Measurements from ENCODE around the gene ARMC9.
"Not testable (repeated sequence)": the region's sequence is repeated elsewhere in the genome, so short reads cannot be mapped to it uniquely, and the experiment has no call there.

Gene ARMC9

DNA sequence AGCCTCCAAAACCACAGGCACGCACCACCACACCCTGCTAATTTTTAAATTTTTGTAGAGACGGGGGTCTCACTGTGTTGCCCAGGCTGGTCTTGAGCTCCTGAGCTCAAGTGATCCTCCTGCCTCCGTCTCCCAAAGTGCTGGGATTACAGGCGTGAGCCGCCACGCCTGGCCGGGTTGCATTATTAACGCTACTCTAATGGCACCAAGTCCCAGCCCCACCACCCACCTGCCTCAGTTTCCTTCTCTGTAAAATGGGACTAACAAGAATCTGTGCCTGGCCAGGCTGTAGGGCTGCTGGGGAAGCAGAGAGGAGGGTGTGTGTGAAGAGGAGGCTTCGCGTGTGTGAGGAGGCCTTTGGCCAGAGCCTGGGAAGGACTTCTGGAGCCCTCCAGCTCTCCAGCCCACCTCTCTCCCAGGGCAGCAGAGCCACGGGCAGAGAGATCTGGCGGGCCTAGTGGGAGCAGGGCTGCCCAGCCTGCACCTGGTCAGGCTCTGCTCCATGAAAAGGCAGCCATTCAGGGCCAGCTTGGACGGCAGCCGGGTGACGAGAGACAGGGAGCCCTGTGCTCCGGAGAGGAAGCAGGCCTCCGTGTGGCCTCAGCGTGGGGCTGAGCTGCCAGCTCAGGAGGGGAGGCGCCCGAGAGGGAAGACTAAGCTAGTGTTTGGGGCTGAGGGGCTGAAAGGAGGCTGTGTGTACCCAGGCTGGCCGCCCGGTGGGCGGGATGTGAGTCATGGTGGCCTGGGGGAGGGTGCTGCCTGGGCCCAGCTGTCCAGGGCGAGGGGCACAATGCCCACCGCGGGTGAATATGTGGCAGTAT is 189.7 kb downstream of the ARMC9 start:
- no peak for DNase-seq

DNA sequence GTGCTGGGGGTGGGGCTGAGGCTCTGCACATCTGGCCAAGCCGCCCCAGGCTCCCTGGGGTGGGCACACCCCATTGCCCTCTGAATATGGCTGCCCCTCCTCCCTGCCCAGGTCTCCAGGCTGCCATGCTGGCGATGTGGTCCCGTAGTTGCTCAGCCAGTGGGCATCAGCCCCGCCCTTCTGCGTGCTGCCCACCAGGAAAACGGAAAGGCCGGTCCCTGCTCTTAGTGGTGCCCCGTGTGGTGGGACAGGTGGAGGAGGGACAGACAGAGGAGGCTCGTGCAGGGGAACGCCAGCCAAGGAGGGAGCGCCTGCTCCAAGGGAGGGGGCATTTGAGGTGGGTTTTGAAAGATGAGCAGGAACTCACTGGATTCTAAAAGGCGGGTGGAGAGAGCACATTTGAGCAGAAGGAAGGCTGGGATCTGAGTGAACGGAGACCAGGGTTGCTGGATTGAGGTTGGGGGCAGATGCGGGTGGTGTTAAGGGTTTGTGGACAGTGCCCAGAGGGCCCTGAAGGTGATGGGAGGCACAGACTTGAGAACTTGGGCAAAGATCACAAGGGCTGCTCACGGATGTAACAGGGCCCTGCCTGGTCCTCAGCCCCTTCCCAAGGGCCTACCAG is 190.4 kb downstream of the ARMC9 start:
- no peak for DNase-seq

DNA sequence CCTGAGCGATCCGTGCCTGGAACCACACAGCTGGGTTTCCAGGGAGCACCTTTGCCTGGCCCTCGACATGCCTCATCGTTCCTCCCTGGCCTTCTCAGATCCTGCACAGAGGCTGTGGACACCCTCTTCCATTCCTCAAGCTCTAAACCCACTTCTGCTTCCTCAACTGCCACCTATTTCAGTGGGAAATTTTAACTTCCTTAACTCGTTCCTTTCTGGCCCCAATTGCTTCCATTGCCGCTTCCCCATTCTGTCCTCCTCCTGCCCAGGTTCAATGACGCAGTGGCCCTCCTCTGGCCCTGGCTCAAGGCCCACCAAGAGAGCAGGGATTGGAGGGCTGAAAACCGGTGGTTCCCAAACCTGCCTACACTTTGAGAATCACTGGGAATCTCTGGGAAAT is 192.2 kb downstream of the ARMC9 start:
- no peak for DNase-seq

DNA sequence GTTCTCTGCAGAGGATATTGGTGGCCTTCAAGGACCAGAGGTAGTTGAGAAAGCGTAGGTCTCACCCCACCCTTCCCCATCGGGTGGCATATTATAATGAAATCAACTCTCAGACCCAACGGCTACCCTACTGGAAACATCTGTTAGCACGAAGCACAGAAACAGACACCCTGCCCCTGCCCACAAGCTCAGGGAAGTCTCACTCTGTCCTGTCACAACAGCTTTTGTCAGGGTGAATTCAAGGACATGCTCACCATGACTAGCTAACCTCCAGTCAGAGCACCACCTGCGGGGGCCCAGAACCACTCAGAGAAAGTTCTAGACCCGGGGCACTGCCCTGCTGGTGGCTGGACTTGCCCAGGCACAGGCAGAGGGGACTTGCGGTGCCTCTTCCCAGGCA is 193.6 kb downstream of the ARMC9 start:
- no peak for DNase-seq

DNA sequence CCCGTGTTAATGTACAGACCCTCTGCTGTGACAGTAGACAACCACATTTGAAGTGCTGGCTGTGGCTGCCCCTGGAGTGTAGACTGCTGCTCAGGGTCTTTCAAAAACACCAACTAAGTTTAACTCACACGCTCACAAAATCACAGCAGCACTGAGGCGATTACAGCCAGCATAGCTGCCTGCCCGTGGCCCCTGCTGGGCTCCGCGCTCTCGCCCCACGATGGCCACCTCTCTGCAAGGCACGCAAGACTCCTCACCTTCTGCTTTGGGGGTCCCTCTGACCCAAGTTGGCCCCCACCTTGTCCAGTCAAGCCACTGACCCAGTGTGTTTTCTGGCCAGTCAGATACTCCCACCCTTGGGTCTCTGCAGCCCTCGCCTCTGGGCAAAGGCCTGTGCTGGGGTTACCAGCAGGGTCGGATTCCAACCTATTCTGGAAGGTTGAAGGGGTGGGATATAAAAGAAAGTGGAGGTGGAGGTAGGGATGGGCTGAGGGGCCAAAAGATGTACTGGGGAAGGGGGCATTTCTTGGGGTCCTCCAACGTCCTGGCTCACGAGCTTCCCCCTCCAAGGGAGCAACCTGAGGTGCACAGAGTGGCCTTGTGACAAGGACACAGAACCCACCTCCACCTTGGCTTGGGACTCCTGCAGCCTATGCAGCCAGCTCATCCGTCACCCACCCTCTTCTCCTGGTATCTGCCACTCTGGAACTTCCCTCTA is 194.2 kb downstream of the ARMC9 start:
- no peak for DNase-seq

DNA sequence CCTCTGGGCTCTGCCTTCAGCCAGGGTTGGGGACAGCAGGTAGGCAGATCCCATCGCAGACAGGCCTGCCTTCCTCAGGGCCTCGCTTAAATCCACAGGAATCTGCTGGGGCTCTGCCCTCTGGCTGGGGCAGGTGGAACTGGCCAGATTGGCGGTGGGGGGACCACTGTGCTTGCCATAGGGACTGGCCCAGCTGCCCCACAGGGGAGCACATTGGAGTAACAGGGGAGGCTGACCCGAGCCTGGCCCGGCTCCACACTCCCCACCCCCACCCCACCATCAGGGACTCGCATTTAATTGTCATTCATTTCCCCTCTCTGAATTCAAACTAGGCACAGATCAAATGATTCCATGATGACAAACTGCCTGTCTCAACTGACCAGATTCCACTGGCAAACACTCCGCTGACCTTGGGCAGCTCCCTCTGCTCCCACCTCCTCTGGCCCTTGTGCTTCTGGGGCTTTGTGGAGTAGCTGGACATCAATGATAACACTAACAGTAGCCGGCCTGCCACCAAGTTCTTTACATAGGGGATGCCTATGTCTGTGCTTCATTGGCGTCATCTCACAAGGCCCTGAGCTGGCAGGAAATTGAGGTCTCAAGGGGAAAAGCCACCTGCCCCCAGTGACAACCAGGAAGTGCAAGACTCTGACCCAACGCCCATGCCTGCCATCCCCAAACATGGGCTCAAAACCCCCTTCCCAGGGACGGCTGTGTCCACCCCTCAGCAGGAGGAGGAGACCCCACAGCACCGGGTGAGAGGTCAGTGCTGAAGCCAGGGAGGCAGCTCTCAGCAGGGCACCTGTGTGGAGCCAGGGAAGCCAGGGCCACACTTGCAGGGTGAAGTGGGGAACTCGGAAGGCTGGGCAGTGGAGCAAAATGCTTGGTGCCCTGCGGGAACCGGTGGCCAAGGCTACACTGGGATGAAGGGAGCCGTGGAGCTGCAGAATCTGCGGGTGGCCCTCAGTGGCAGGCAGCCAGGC is 195.0 kb downstream of the ARMC9 start:
- no peak for DNase-seq

DNA sequence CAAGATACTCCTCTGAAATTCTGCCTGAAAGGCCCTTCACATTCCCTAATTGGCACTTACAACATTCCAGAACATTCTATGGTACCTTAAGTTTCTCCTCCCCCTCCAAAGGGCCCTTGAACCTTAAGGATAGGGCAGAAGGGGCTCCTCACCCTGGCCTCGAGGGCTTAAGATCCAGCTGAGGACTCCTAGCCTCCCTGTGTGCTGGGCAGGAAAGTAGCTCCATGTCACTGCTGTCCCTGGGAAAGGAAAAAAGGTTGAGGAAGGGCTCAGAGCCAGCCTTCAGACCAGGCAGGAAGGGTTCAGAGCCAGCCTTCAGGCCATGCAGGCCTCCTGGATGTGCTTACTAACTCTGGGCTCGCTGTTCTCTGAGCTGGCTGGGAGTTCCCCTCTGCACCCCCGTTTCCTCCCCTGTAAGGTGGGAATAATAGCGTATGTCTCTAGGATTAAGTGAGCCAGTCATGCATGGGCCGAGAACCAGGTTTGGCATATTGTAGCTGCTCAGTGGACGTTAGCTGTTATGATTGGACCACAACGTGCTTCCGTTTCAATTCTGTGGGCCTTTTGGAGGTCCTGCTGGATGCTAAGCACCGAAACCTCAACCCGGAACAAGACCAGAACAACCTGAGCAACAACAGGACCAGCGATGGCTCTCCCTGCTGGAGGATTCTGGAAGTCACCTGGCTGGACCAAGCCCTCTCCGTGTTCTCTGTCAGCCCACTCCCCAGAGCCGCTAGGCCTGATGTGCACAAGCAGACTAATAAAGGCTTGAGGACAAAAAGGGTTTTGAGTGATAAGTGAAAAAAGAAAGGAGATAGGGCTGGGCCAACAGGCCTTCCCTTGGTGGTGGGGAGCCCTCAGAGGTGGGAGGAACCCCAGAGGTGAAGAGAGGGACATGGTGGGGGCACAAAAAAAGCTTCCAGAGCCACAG is 196.0 kb downstream of the ARMC9 start:
- DNase-seq, result no peak

DNA sequence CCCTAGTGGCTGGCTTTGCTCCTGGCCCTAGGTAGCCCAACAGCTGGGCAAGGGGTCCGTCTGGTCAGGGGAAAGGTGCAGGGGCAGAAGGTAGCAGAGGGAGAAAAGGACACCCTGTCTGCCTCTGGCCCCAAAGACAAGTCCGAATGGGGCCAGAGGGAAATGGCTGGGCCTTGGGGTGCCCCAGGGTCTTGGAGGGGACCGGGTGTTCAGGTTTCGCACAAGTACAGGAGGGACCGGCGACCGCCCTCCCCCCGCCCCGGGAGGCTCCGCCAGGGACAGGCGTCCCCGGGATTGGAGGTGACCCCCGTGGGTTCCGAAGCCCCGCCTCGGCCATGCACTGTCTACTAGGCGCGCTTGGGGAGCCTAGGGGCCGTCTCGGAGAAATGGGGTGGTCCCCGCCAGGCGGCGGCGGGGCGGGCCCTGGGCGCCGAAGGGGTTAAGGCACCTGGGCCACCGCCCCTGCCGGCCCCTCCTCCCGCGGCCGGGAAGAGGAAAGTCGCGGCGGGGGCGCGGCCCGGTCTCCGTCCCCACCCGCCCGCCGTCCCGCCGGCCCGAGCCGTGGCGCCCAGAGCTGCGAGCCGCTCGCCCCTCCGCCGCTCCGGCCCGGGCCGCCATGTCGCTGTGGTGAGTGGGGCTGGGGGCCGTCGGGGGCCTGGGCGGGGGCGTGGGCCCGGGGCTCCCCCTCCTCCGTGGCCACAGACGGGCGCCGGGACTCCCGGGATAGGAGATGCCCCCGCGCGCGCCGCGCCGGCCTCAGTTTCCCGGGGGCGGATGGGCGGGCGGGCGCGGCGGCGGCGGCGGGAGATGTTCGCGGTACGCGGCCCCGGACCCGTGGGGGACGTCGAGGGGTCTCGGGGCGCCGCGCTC is 197.0 kb downstream of the ARMC9 start, which contains the start of gene B3GNT7:
Gene B3GNT7, plus strand, starts transcription at position 523 of the 870 bp plus-strand sequence. Its CDS starts 94 bp downstream, at position 617.
- no peak for DNase-seq

DNA sequence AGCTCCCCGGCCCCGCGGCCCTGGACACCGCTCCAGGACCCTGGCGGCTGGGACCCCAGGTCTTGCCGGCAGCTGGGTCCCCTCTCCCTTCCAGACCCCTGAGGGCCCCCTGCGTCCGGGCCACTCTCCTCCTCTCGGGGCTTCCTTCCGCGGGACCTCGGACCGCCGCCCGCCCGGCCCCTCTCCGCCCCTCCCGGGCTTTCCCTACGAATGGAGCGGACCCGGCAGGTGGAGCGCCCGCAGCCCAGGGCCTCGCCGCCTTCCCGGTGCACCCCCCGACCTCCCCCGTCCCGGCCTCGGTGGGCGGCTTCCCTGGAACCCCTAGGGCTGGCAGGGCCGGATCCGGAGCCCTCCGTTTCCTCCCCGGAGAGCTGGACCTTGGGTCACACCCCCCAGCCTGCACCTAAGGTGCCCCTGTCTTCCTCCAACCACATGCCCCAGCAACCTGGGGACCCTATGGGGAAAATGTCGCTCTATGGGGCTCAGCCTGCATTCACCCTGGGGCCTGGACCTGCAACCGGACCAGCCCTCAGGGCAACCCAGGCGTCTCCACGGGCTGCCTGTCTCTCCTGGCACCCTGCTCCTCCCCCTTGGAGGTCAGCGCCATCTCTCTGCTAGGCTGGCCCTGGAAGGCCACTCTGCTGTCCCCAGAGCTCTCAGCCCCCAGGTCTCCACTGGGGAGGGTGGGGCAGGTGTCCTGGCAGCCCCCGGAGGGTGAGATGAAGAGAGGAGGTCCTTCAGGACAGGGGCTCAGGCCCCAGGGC is 197.8 kb downstream of the ARMC9 start:
- DNase-seq, result no peak

DNA sequence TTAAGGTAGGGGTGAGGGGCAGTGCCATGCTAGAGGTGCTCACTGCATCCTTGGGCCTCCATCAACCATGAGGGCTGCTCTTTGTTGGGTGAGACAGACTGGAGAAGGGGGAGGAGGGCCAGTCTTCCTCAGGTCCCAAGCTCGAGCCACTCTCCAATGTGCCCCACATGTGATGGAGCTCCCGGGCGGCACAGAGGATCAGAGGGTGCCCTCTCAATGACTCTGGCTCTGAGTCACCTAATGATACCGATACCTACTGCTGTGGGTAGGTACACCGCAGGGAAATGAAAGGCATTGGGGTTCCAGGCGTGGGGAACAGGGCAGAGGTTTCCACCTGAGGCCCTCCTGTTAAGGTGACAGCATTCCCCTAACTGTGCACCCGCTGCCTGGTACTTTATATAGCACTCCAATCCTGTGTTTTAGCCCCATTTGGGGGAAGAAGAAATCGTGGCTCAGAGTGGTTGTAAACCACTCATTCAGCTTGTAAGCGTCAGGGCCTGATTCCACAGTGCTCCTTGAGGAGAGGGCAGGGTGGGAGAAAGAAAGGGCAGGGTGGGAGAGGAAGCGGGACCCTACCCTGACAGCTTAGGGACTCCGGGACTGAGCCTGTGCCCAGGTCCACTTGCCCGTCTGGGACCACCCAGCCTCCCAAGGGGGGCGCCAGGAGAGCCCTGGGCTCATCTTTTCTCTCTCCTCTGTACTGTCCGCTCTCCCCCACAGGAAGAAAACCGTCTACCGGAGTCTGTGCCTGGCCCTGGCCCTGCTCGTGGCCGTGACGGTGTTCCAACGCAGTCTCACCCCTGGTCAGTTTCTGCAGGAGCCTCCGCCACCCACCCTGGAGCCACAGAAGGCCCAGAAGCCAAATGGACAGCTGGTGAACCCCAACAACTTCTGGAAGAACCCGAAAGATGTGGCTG is 198.8 kb downstream of the ARMC9 start:
- no peak for DNase-seq

DNA sequence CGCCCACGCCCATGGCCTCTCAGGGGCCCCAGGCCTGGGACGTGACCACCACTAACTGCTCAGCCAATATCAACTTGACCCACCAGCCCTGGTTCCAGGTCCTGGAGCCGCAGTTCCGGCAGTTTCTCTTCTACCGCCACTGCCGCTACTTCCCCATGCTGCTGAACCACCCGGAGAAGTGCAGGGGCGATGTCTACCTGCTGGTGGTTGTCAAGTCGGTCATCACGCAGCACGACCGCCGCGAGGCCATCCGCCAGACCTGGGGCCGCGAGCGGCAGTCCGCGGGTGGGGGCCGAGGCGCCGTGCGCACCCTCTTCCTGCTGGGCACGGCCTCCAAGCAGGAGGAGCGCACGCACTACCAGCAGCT is 199.5 kb downstream of the ARMC9 start:
- no peak for DNase-seq

DNA sequence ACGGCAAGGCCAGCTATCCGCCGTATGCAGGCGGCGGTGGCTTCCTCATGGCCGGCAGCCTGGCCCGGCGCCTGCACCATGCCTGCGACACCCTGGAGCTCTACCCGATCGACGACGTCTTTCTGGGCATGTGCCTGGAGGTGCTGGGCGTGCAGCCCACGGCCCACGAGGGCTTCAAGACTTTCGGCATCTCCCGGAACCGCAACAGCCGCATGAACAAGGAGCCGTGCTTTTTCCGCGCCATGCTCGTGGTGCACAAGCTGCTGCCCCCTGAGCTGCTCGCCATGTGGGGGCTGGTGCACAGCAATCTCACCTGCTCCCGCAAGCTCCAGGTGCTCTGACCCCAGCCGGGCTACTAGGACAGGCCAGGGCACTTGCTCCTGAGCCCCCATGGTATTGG is 200.2 kb downstream of the ARMC9 start:
- no peak for DNase-seq

DNA sequence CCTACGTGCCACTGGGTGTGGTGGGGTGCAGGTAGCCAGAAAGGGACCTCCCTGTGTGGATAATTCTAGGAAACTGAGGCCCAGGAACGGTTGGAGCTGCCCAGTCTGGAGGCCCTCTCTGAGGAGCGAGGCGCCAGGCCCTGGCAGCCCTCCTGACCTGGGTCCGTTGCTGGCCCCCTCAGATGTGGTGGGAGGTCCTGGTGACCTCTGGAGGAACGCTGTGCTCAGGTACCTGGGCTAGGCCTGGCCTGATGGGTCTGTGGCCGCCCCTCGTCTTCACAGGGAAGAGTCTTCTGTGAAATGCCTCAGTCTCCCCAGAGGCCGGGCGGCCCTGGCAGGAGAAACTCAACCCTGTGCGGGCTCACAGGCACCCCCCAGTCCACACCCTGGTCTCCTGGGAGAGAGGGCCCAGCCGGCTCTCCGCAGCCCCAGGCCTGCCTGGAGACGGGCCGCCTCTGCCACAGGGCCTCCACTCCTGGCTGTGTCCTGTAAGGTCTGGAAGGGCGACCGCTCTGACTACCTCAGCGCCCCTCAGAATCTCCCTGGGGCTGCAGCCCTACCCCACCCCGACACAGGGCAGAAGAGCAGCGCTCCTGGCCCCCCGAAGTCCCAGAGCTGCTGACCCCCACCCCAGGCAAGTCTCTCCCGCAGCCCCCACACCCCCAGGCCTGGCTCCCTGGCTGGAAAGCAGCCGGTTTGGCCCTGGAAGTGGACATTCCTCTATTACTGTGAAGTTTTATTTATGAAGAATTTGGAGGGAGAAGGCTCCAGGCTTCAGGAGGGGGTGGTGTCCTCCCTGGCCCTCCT is 200.8 kb downstream of the ARMC9 start:
- DNase-seq, result no peak

DNA sequence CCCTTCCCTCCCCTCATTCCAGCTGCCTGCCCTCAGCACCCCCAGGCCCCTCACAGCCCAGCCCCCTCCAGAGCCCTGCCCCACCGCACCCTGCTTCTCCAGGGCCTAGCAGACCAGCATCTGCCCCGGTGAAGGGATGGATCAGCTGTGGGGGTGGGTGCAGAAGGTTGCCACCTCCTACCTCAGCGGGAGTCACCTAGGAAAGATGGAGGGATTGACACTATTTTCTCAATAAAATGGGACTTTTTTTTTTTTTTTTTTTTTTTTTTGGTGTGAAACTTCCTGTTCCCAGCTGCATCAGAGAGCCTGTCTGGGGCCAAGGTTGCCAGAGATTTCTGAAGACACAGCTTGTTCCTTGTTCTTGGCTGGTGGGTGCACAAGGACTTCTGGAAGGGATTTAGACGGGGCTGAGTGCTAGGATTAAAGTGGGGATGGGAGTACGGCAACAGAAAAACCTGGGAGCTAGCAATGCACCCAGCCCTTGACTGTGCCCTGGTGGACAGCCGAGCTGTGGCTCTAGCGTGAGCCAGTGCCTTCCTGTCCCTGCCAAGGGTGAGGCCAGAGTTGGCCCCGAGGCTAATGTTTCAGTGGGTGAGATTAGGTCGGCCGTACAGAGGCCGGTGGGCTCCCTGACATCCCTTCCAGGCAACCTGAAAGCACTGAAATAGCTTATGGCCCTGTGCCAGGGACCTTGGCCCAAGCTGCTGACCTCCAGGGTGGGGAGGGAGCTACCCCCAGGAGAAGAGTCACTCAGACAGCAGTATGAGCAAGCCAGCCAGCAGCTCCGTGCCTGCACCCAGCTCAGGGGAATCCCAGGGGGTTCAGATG is 201.6 kb downstream of the ARMC9 start:
- no peak for DNase-seq

DNA sequence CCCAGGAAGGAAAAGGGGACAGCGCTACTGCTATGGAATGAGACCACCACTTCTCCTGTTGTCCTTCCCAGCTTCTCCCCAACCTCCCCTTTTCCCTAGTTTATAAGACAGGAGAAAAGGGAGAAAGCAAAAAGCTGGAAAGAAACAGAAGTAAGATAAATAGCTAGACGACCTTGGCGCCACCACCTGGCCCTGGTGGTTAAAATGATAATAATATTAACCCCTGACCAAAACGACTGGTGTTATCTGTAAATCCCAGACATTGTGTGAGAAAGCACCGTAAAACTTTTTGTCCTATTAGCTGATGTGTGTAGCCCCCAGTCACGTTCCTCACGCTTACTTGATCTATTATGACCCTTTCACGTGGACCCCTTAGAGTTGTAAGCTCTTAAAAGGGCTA is 202.2 kb downstream of the ARMC9 start:
- not testable (repeated sequence) for DNase-seq

DNA sequence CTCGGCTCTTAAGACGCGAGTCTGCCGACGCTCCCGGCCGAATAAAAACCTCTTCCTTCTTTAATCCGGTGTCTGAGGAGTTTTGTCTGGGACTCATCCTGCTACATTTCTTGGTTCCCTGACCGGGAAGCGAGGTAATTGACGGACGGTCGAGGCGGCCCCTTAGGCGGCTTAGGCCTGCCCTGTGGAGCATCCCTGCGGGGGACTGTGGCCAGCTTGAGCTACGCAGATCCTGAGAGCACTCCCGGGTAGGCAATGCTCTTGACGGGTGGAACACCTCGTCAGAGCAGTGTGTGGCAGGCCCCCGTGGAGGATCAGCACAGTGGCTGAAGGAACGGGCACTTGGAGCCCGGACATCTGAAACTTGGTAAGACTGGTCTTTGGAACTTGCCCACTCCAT is 202.7 kb downstream of the ARMC9 start:
- not testable (repeated sequence) for DNase-seq
